Stimulated activated memory B cell treated with anti-CD40 and anti-IgM and Interleukin-4, amounts not matched to agents 10 μg/mL and 1 μg/mL and 100 μg/mL, for 72 hours (primary cell): ENCODE data around the gene PRR5L.
A peak's percentile ranks its signal among the peaks of the same experiment; 100 is the strongest.

Experiments used
- ATAC-seq: fragments of 150-1000 bp; cut with Tn5 transposase; 2 replicates; pipeline ENCODE4 v1.10.0; 2021
- H3K27ac Mint-ChIP-seq: one replicate; pipeline ENCODE4 v1.8.0; 2022; ENCODE audit warnings: mild to moderate bottlenecking, mixed read lengths
- H3K27me3 Mint-ChIP-seq: one replicate; pipeline ENCODE4 v1.8.0; 2022; ENCODE audit warnings: mixed read lengths
- H3K36me3 Mint-ChIP-seq: one replicate; pipeline ENCODE4 v1.8.0; 2022; ENCODE audit warnings: mixed read lengths
- H3K4me1 Mint-ChIP-seq: one replicate; pipeline ENCODE4 v1.8.0; 2022; ENCODE audit warnings: mixed read lengths
- H3K4me3 Mint-ChIP-seq: one replicate; pipeline ENCODE4 v1.8.0; 2022; ENCODE audit warnings: mild to moderate bottlenecking, moderate library complexity, mixed read lengths
- H3K9me3 Mint-ChIP-seq: one replicate; pipeline ENCODE4 v1.8.0; 2022; ENCODE audit warnings: mixed read lengths

PRR5L gene

GRCh38 chr11:36402568-36403170 lies 106.6 kb downstream of the PRR5L start:
- no peaks in the 10 kb centered on the region for H3K9me3 Mint-ChIP-seq
- H3K36me3 Mint-ChIP-seq, result no peaks in the 10 kb centered on the region
- no peaks in the 10 kb centered on the region for H3K27me3 Mint-ChIP-seq
- H3K27ac Mint-ChIP-seq, result no peak overlapping the region
- H3K4me1 Mint-ChIP-seq, result peaks cover 29% of the 10 kb centered on the region
- H3K4me3 Mint-ChIP-seq, result no peak overlapping the region
- no peak for ATAC-seq

GRCh38 chr11:36403661-36404060 lies 107.6 kb downstream of the PRR5L start:
- no peak for ATAC-seq
- Mint-ChIP-seq H3K36me3 (no peaks in the 10 kb centered on the region), H3K4me1 (peaks cover 33% of the 10 kb centered on the region), H3K27me3 (no peaks in the 10 kb centered on the region), H3K27ac (no peak overlapping the region), H3K4me3 (no peak overlapping the region), H3K9me3 (no peaks in the 10 kb centered on the region)

GRCh38 chr11:36404831-36405230 lies 108.7 kb downstream of the PRR5L start:
- Mint-ChIP-seq H3K4me3 (no peak overlapping the region), H3K4me1 (peaks cover 38% of the 10 kb centered on the region), H3K27ac (no peak overlapping the region), H3K27me3 (no peaks in the 10 kb centered on the region), H3K9me3 (no peaks in the 10 kb centered on the region), H3K36me3 (no peaks in the 10 kb centered on the region)
- ATAC-seq, result no peak

GRCh38 chr11:36405585-36406367 lies 109.7 kb downstream of the PRR5L start:
- Mint-ChIP-seq H3K4me1 (peaks cover 38% of the 10 kb centered on the region), H3K36me3 (no peaks in the 10 kb centered on the region)
- ATAC-seq, result no peak

GRCh38 chr11:36407356-36407755 lies 111.3 kb downstream of the PRR5L start:
- Mint-ChIP-seq H3K36me3 (no peaks in the 10 kb centered on the region), H3K27ac (no peak overlapping the region)

More at GRCh38 chr11:36405585-36406367, 109.7 kb downstream of the PRR5L start:
- peak overlapping the region; percentile 33 for H3K27ac Mint-ChIP-seq
- no peaks in the 10 kb centered on the region for H3K9me3 Mint-ChIP-seq
- H3K27me3 Mint-ChIP-seq, result no peaks in the 10 kb centered on the region
- no peak overlapping the region for H3K4me3 Mint-ChIP-seq

GRCh38 chr11:36408498-36409136 lies 112.5 kb downstream of the PRR5L start:
- H3K27ac Mint-ChIP-seq, result peak overlapping the region; percentile 77
- ATAC-seq, result no peak
- no peak overlapping the region for H3K4me3 Mint-ChIP-seq
- no peaks in the 10 kb centered on the region for H3K9me3 Mint-ChIP-seq
- no peaks in the 10 kb centered on the region for H3K36me3 Mint-ChIP-seq
- H3K4me1 Mint-ChIP-seq, result peaks cover 51% of the 10 kb centered on the region
- H3K27me3 Mint-ChIP-seq, result no peaks in the 10 kb centered on the region

More at GRCh38 chr11:36407356-36407755, 111.3 kb downstream of the PRR5L start:
- no peak overlapping the region for H3K4me3 Mint-ChIP-seq
- ATAC-seq, result no peak
- no peaks in the 10 kb centered on the region for H3K9me3 Mint-ChIP-seq
- H3K4me1 Mint-ChIP-seq, result peaks cover 44% of the 10 kb centered on the region
- H3K27me3 Mint-ChIP-seq, result no peaks in the 10 kb centered on the region

- Mint-ChIP-seq H3K36me3 (no peaks in the 10 kb centered on the region), H3K4me3 (no peak overlapping the region), H3K9me3 (no peaks in the 10 kb centered on the region), H3K27ac (peak overlapping the region; percentile 77), H3K27me3 (no peaks in the 10 kb centered on the region), H3K4me1 (peaks cover 51% of the 10 kb centered on the region)
- ATAC-seq, result no peak
Observed at GRCh38 chr11:36409152-36409816, 113.2 kb downstream of the PRR5L start.

- Mint-ChIP-seq H3K9me3 (no peaks in the 10 kb centered on the region), H3K4me3 (peak overlapping the region; percentile 20), H3K27me3 (no peaks in the 10 kb centered on the region), H3K4me1 (peaks cover 51% of the 10 kb centered on the region), H3K27ac (peak overlapping the region; percentile 77), H3K36me3 (no peaks in the 10 kb centered on the region)
- ATAC-seq, result peak; percentile 91
Observed at GRCh38 chr11:36411202-36411640, 115.1 kb downstream of the PRR5L start.

GRCh38 chr11:36412781-36413383 lies 116.8 kb downstream of the PRR5L start:
- Mint-ChIP-seq H3K27me3 (no peaks in the 10 kb centered on the region), H3K4me1 (peaks cover 56% of the 10 kb centered on the region), H3K9me3 (no peaks in the 10 kb centered on the region), H3K36me3 (no peaks in the 10 kb centered on the region), H3K27ac (peak overlapping the region; percentile 77), H3K4me3 (no peak overlapping the region)
- no peak for ATAC-seq

GRCh38 chr11:36417154-36417553 lies 121.1 kb downstream of the PRR5L start:
- H3K36me3 Mint-ChIP-seq, result no peaks in the 10 kb centered on the region
- no peaks in the 10 kb centered on the region for H3K27me3 Mint-ChIP-seq
- no peak overlapping the region for H3K27ac Mint-ChIP-seq
- H3K4me1 Mint-ChIP-seq, result peaks cover 33% of the 10 kb centered on the region
- ATAC-seq, result peak; percentile 44
- no peaks in the 10 kb centered on the region for H3K9me3 Mint-ChIP-seq
- no peak overlapping the region for H3K4me3 Mint-ChIP-seq

GRCh38 chr11:36419791-36420424 lies 123.8 kb downstream of the PRR5L start:
- no peaks in the 10 kb centered on the region for H3K9me3 Mint-ChIP-seq
- no peak overlapping the region for H3K4me3 Mint-ChIP-seq
- ATAC-seq, result no peak
- no peak overlapping the region for H3K27ac Mint-ChIP-seq
- peaks cover 19% of the 10 kb centered on the region for H3K27me3 Mint-ChIP-seq
- peaks cover 26% of the 10 kb centered on the region for H3K4me1 Mint-ChIP-seq
- H3K36me3 Mint-ChIP-seq, result no peaks in the 10 kb centered on the region

GRCh38 chr11:36421546-36422155 lies 125.6 kb downstream of the PRR5L start:
- peaks cover 25% of the 10 kb centered on the region for H3K4me1 Mint-ChIP-seq
- no peaks in the 10 kb centered on the region for H3K36me3 Mint-ChIP-seq
- peak overlapping the region; percentile 74 for H3K27ac Mint-ChIP-seq
- no peak for ATAC-seq
- no peaks in the 10 kb centered on the region for H3K9me3 Mint-ChIP-seq
- H3K4me3 Mint-ChIP-seq, result no peak overlapping the region
- peaks cover 19% of the 10 kb centered on the region for H3K27me3 Mint-ChIP-seq

GRCh38 chr11:36425561-36426081 lies 129.5 kb downstream of the PRR5L start:
- no peak overlapping the region for H3K27ac Mint-ChIP-seq
- no peak overlapping the region for H3K4me3 Mint-ChIP-seq
- H3K36me3 Mint-ChIP-seq, result no peaks in the 10 kb centered on the region
- peaks cover 19% of the 10 kb centered on the region for H3K27me3 Mint-ChIP-seq
- peaks cover 13% of the 10 kb centered on the region for H3K4me1 Mint-ChIP-seq
- ATAC-seq, result no peak
- no peaks in the 10 kb centered on the region for H3K9me3 Mint-ChIP-seq

- no peak for ATAC-seq
- Mint-ChIP-seq H3K27ac (no peak overlapping the region), H3K36me3 (no peaks in the 10 kb centered on the region), H3K9me3 (no peaks in the 10 kb centered on the region), H3K27me3 (peaks cover 19% of the 10 kb centered on the region), H3K4me1 (peaks cover 6% of the 10 kb centered on the region), H3K4me3 (no peak overlapping the region)
Observed at GRCh38 chr11:36426226-36426848, 130.2 kb downstream of the PRR5L start.
